ENCODE data around the gene OR12D1.

DNA sequence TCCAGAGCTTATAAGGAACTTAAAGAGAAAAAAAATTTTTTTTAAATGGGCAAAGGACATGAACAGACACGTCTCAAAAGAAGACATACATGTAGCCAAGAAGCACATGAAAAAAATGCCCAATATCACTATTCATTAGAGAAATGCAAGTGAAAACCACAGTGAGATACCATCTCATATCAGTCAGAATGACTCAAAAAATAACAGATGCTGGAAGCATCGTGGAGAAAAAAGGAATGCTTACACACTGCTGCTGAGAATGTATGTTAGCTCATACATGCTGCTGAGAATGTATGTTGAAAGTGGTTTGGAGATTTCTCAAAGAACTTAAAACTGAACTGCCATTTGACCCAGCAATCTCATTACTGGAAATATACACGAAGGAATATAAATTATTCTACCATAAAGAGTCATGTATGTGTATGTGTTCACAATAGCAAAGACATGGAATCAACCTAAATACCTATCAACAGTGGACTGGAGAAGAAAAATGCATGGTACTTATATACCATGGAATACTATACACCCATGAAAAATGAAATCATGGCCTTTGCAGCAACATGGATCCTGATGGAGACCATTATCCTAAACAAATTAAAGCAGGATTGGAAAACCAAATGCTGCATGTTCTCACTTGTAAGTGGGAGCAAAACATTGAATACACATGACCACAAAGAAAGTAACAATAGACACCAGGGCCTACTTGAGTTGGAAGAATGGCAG lies 36.9 kb downstream of the OR12D1 start:
- TF ChIP-seq, protein P1, sequence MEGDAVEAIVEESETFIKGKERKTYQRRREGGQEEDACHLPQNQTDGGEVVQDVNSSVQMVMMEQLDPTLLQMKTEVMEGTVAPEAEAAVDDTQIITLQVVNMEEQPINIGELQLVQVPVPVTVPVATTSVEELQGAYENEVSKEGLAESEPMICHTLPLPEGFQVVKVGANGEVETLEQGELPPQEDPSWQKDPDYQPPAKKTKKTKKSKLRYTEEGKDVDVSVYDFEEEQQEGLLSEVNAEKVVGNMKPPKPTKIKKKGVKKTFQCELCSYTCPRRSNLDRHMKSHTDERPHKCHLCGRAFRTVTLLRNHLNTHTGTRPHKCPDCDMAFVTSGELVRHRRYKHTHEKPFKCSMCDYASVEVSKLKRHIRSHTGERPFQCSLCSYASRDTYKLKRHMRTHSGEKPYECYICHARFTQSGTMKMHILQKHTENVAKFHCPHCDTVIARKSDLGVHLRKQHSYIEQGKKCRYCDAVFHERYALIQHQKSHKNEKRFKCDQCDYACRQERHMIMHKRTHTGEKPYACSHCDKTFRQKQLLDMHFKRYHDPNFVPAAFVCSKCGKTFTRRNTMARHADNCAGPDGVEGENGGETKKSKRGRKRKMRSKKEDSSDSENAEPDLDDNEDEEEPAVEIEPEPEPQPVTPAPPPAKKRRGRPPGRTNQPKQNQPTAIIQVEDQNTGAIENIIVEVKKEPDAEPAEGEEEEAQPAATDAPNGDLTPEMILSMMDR (IDR thresholded peaks at IDR 0.05) = no peak
- TF ChIP-seq POLR2A (IDR thresholded peaks at IDR 0.05) = no peak
